GM10847 (cell line): ENCODE results near the gene MT1F.

Experiments
- POLR2A ChIP-seq: IDR thresholded peaks from 2 replicates; pipeline ENCODE4 v1.6.1; 2011; ENCODE audit not compliant: insufficient read length; ENCODE audit errors: extremely low read depth

MT1F gene

DNA sequence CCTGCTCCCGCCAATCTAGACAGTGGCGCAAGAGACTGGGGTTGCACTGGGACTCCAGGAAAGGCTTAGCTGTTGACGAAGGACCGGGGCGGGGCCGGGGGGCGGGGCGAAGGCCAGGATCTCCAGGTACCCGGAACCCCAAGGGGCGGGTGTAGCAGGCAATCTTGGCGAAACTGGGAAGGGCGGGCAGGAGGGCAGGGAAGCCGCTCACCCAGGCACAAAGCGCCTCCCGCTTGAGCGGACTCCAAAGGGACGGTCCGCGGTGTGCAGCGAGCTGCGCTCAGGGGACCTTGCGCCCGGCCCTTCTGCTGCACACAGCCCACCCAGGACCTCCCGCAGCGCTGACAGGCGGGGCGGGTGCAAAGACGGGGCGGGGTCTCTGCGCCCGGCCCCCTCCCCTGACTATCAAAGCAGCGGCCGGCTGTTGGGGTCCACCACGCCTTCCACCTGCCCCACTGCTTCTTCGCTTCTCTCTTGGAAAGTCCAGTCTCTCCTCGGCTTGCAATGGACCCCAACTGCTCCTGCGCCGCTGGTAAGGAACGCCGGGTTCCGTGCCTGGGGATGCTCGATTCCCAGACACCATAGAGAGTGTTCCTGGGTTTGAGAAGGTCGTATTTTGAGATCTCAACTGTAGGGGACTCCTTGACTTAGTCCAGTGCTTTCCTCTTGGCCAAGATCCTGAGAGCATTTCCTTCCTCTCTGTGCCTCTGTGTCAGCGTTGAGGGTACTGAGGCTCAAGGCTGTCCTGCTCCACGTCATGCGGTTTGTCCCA, at the start of gene MT1F:
Gene MT1F, plus strand, starts transcription at position 405 of the 772 bp plus-strand sequence. Its CDS starts 100 bp downstream, at position 505.
- no peak for TF ChIP-seq POLR2A

- peak; percentile 53 for TF ChIP-seq POLR2A
Measured at GRCh38 chr16:56608043-56608875, 49.5 kb upstream of the MT1F start, which contains the start of gene MT2A. MT2A (plus strand) TSS chr16:56608584; CDS start chr16:56608656, 72 bp downstream.

DNA sequence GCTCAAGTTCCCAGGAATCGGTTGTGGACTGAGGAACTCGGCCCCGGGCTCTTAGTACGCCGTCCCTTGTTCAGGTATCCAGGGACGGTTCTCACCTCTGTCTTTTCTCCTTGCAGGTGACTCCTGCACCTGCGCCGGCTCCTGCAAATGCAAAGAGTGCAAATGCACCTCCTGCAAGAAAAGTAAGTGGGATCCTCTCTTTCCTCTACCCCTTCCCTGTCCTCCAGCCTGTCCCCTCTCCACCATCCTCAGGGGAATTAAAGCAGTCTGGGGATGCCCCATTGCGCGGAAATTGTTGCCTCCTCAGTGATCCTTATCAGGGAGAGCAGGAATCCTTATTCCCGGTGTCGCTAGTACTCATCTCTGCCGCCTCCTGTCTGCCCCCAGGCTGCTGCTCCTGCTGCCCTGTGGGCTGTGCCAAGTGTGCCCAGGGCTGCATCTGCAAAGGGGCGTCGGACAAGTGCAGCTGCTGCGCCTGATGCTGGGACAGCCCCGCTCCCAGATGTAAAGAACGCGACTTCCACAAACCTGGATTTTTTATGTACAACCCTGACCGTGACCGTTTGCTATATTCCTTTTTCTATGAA, 48.8 kb upstream of the MT1F start:
- no peak for TF ChIP-seq POLR2A

GRCh38 chr16:56609463-56609921, 48.3 kb upstream of the MT1F start:
- TF ChIP-seq POLR2A = no peak

- TF ChIP-seq POLR2A = no peak
Measured at GRCh38 chr16:56610017-56610608, 47.6 kb upstream of the MT1F start.

DNA sequence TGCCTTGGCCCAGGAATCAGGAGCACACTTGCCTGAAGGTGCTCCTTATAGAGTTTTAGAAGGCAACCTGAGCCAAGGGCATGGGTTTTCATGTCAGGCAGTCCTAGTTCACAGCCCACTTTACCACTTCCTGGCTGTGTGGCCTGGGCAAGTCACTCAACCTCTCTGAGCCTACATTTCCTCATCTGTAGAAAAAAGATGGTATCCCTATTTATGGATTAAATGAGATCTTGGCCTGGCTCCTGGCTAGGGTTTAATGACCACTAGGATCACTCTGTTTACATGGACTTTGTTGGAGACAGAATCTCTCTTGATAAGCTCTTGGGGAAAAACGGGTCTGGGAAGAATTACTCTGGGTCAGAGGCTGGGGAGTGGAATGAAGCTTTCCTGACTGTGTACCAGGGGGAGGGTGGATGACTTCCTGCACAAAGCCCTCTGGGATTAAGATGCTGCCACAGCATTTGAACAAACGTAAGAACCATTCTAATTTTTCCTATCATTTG, 47.1 kb upstream of the MT1F start:
- TF ChIP-seq POLR2A = no peak

- no peak for TF ChIP-seq POLR2A
Measured at GRCh38 chr16:56611281-56611833, 46.4 kb upstream of the MT1F start.

- TF ChIP-seq POLR2A = no peak
Measured at GRCh38 chr16:56613706-56614105, 44.1 kb upstream of the MT1F start.

- no peak for TF ChIP-seq POLR2A
Measured at GRCh38 chr16:56614549-56614991, 43.2 kb upstream of the MT1F start.

DNA sequence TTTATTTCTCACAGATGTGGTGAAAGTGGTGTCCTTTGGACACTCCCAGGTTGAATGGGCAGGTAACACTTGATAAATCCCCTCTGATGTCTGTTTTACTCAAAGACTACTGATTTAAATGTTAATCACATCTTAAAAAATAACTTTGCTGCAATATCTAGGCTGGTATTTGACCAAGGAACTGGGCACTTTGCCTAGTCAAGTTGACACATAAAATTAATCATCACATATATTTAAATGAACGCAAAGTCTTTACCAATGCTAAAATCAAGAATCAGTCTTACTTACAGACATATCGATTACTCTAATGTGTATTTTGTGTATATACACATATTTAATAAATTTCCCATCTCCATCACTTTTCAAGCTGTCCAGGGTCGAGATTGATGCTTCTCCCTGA, 42.4 kb upstream of the MT1F start:
- no peak for TF ChIP-seq POLR2A

- TF ChIP-seq POLR2A = no peak
Measured at GRCh38 chr16:56616608-56617211, 41.0 kb upstream of the MT1F start.

DNA sequence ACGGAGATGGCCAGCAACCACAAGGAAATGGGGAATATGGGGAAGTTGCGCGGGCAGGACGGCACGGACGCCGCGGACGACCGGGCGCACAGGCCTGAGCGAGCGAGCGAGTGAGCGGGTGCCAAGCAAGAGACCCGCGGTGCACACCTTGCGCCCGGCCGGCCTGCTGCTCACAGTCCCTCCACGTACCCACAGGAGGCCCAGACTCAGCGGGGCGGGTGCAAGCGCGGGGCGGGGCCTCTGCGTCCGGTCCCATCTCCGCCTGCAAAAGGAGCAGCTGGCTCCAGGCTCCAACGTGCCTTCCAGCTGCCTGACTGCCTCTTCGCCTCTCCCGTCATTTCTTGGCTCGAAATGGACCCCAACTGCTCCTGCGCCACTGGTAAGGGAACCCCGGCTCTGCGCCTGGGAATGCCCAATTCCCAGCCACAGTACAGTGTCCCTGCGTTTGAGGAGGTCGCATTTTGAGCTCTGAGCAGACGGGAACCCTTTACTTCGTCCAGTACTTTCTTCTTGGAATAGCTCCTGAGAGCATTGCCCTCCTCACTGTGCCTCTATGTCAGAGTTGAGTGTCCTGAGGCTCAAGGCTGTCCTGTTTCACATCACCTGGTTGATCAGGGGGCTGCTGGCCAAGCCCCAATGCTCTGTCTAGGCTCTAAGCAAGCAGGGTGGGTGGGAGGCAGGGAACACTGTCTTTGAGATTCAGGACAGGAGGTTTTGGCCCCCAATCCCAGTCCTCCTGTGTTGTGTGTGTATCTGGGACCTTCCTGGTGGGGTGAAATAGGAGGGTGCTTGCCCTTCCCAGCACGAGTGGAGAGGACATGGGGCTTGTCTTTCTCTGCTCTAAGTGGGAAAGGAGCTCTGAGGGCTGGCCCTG, 40.3 kb upstream of the MT1F start:
- TF ChIP-seq POLR2A = no peak

DNA sequence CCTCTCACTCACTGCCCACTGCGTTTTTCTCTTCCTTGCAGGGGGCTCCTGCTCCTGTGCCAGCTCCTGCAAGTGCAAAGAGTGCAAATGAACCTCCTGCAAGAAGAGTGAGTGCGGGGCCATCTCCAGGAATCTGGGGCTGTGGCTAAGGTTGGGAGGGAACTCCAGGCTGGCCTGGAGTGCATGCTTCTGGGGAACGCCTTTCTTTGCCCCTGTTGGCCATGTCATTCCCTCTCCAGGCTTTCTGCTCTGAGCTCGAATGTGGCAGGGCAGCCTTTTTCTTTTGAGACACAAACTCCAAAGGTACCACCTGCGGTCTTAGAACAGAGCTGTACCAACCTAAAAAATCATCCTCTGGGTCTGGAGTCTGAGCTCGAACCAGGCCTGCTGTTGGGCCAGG, 39.6 kb upstream of the MT1F start:
- no peak for TF ChIP-seq POLR2A
